ENCODE data around the gene MASP1.

Gene MASP1, protein sequence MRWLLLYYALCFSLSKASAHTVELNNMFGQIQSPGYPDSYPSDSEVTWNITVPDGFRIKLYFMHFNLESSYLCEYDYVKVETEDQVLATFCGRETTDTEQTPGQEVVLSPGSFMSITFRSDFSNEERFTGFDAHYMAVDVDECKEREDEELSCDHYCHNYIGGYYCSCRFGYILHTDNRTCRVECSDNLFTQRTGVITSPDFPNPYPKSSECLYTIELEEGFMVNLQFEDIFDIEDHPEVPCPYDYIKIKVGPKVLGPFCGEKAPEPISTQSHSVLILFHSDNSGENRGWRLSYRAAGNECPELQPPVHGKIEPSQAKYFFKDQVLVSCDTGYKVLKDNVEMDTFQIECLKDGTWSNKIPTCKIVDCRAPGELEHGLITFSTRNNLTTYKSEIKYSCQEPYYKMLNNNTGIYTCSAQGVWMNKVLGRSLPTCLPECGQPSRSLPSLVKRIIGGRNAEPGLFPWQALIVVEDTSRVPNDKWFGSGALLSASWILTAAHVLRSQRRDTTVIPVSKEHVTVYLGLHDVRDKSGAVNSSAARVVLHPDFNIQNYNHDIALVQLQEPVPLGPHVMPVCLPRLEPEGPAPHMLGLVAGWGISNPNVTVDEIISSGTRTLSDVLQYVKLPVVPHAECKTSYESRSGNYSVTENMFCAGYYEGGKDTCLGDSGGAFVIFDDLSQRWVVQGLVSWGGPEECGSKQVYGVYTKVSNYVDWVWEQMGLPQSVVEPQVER

DNA sequence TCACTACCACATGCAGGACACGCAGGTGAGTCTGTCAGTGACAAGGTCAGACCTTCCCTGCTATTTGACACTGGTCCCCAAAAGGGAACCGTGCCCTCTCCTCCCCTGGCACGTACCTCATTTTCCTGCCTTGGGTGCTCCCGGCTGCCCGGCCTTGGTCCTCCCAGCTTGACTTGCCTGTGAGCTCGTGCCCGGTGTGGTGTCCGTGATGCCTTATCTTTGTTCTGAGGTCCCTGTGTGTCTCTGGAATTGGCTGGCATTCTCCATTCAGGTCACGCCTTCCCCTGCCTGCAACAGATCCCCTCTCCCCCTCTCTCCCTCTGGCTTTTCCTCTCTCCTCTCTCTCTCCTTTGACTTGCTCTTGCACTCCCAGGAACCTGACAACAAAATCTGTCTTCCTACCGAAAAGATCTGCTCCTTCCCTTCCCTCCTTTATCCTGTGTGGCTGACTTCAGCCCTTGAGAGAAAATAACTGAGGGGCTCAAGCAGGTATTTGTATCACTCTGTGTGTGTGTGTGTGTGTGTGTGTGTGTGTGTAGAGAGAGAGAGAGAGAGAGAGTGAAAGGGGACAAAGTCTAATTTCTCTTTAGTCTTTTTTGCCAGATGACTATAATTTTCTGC lies at the start of gene MASP1:
Gene MASP1 (minus strand): TSS at position 226 of the 621 bp plus-strand sequence. CDS start 105 bp downstream, at position 121.
- Mint-ChIP-seq H3K27ac (no peak within 1 kb of the TSS), H3K27me3 (ENCODE audit: low read depth) (peaks cover 50% of the 10 kb centered on the region), H3K36me3 (ENCODE audit: low read depth) (no peaks in the 10 kb centered on the region), H3K4me1 (ENCODE audit: low read depth) (no peaks in the 10 kb centered on the region), H3K9me3 (no peaks in the 10 kb centered on the region), H3K4me3 (no peak within 1 kb of the TSS)
- DNase-seq (ENCODE audit: low spot score) = no peak

DNA sequence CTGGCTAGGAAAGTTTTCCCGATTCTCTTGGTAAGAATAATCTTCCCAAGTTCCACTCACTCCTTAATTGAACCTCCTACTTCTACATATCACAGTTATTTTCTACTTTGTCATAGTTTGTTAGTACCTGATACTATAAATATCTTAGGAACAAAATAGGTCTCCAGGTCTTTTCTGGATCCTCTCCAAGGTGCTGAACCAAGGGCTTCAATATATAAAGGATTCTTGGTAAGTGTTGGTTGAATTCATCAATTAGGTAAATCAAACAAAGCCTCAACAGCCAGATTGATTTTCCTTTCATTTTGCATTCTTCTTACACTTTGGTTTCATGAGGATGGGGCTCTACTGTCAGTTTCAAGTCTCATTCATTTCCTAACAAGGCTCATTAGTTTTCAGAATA lies 49.0 kb upstream of the MASP1 start:
- H3K36me3 Mint-ChIP-seq (ENCODE audit: low read depth) = no peaks in the 10 kb centered on the region
- no peak overlapping the region for H3K4me3 Mint-ChIP-seq
- H3K9me3 Mint-ChIP-seq = no peaks in the 10 kb centered on the region
- H3K27me3 Mint-ChIP-seq (ENCODE audit: low read depth) = peaks cover 24% of the 10 kb centered on the region
- DNase-seq (ENCODE audit: low spot score) = no peak
- no peaks in the 10 kb centered on the region for H3K4me1 Mint-ChIP-seq (ENCODE audit: low read depth)
- no peak overlapping the region for H3K27ac Mint-ChIP-seq

DNA sequence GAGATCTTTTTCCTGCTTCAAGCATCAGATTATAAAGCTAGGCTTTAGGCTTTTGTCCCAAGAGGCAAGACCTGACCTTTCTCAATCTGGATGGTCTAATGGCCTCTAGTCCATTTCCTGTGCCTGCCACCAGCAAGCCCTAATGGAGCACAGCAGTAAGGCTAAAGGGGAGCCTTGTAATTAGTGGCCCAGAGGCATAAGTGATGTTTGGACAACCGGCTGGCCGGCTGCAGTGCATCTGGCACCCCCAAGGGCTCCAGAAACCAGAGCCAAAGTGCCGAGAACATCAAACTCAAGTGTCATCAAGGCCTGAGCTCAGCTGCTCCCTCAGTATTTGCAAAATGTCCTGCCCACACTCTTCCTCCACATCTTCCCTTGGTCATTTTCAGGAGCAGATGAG lies 44.8 kb upstream of the MASP1 start:
- no peaks in the 10 kb centered on the region for H3K36me3 Mint-ChIP-seq (ENCODE audit: low read depth)
- DNase-seq (ENCODE audit: low spot score) = no peak
- H3K9me3 Mint-ChIP-seq = no peaks in the 10 kb centered on the region
- H3K27me3 Mint-ChIP-seq (ENCODE audit: low read depth) = peaks cover 11% of the 10 kb centered on the region
- no peaks in the 10 kb centered on the region for H3K4me1 Mint-ChIP-seq (ENCODE audit: low read depth)
- H3K4me3 Mint-ChIP-seq = no peak overlapping the region
- no peak overlapping the region for H3K27ac Mint-ChIP-seq

DNA sequence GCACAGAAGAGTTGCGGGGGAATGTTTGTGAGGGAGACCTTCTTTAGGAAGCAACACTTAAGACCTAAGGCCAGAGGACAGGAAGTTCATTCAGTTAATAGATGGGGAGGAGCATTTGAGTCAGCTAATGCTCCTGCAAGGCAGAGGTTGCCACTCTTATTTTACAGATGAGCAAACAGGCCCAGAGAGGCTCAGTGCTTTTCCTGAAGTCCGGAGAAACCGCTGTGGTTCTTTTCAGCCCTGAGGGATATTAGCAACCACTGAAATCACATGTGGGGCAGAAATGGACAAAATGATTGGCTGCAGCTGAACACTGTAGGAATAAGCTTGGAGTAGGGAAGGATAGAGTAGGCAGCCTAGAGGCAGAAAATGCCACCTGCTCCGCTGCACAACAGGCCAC lies 43.4 kb upstream of the MASP1 start:
- no peak for DNase-seq (ENCODE audit: low spot score)
- peaks cover 9% of the 10 kb centered on the region for H3K27me3 Mint-ChIP-seq (ENCODE audit: low read depth)
- H3K36me3 Mint-ChIP-seq (ENCODE audit: low read depth) = no peaks in the 10 kb centered on the region
- H3K4me3 Mint-ChIP-seq = no peak overlapping the region
- H3K27ac Mint-ChIP-seq = no peak overlapping the region
- no peaks in the 10 kb centered on the region for H3K9me3 Mint-ChIP-seq
- no peaks in the 10 kb centered on the region for H3K4me1 Mint-ChIP-seq (ENCODE audit: low read depth)

DNA sequence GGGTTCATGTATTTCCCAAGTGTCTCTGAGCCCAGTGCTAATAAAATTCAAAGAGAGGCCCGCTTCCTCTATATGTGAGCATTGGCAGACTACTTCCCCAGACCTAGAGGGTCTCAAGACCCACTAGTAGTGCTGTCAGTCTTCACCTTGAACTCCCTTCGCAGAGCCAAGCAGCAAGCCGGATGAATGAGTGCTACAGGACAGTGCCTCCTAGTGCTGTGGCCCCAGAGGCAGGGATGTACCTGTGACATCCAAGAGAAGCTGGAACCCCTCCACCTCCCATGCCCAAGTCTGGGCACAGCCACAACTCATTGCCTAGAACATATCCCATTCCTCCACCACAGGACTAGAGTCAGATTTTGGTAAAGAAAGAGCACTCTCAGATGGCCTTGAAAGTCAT lies 37.2 kb upstream of the MASP1 start:
- Mint-ChIP-seq H3K4me3 (no peak overlapping the region), H3K27me3 (ENCODE audit: low read depth) (peaks cover 16% of the 10 kb centered on the region), H3K4me1 (ENCODE audit: low read depth) (no peaks in the 10 kb centered on the region), H3K9me3 (no peaks in the 10 kb centered on the region), H3K36me3 (ENCODE audit: low read depth) (no peaks in the 10 kb centered on the region), H3K27ac (no peak overlapping the region)
- DNase-seq (ENCODE audit: low spot score) = no peak

DNA sequence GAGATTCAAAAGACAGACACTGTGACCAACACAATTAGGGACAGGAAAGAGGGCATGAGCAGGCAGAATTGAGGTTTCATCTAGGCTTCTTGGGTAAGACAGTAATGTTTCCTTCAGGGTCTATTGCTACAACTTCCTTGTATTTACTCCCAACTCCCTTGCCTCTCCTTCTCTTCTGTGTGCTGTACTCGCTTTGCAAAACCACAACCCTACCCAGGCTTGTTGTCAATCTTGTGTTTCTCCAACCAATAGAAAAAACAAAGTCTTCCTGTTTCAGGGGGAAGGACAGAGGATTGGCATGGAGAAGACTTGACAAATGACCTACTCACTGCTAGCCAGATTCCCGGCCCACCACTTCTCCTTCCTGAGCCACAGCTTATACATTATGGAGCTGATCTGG lies 36.3 kb upstream of the MASP1 start:
- H3K27ac Mint-ChIP-seq = no peak overlapping the region
- no peak overlapping the region for H3K4me3 Mint-ChIP-seq
- no peaks in the 10 kb centered on the region for H3K4me1 Mint-ChIP-seq (ENCODE audit: low read depth)
- H3K36me3 Mint-ChIP-seq (ENCODE audit: low read depth) = no peaks in the 10 kb centered on the region
- H3K9me3 Mint-ChIP-seq = no peaks in the 10 kb centered on the region
- DNase-seq (ENCODE audit: low spot score) = no peak
- peaks cover 19% of the 10 kb centered on the region for H3K27me3 Mint-ChIP-seq (ENCODE audit: low read depth)

DNA sequence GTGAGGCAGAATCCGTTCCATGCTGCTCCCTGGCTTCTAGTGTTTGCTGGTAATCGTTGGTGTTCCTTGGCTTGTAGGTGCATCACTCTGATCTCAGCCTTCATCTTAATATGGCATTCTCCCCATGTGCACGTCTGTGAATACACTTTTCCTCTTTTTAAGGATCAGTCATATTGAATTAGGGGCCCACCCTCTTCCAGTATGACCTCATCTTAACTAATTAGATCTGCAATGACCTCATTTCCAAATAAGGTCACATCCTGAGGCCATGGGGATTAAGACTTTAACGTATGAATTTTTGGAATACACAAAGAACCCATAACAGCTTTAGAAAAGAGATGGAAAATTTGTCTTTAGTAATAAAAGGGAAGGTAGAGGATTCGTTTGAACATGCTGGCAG lies 34.1 kb upstream of the MASP1 start:
- no peak for DNase-seq (ENCODE audit: low spot score)
- Mint-ChIP-seq H3K4me3 (no peak overlapping the region), H3K27me3 (ENCODE audit: low read depth) (peaks cover 15% of the 10 kb centered on the region), H3K4me1 (ENCODE audit: low read depth) (peaks cover 3% of the 10 kb centered on the region), H3K9me3 (no peaks in the 10 kb centered on the region), H3K36me3 (ENCODE audit: low read depth) (no peaks in the 10 kb centered on the region), H3K27ac (no peak overlapping the region)

DNA sequence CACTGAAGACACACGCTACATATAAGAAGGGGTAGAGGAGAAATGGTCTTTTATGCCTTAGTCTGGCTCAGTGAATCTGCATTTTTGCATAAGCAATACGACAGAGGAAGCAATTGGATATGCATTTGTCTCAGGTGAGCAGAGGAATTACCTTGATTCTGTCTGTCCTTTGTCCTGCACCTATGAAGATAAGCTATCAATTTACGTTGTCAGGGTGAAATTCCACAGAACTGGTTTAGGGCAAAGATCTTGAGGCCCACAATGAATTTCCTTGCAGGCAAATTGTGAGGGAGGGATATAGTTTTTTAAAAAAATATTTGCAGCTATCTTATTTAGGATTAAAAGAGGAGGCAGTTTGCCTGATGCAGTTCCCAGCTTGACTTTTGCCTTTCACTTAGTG lies 31.6 kb upstream of the MASP1 start:
- DNase-seq (ENCODE audit: low spot score) = no peak
- Mint-ChIP-seq H3K9me3 (no peaks in the 10 kb centered on the region), H3K4me3 (no peak overlapping the region), H3K27ac (no peak overlapping the region), H3K4me1 (ENCODE audit: low read depth) (peaks cover 11% of the 10 kb centered on the region), H3K36me3 (ENCODE audit: low read depth) (no peaks in the 10 kb centered on the region), H3K27me3 (ENCODE audit: low read depth) (peaks cover 19% of the 10 kb centered on the region)

DNA sequence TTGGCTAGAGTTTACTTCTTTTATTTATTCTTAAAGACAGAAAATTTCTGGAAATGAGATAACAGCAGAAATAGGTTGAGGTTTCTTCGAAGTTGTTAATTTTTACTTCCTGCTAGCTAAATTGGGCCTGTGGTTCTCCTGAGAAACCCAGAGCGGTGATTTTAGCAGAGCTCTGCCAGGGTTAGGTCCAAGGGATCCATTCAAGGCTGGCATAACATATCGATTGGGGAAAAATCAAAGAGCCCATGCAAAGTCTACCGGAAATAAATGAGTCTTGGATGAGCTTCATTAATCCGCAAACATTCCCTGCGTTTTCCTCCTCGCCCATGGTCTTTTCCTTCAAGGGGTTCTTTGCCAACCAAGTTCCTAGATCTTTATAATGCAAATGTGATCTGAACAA lies 30.8 kb upstream of the MASP1 start:
- no peak for DNase-seq (ENCODE audit: low spot score)
- no peaks in the 10 kb centered on the region for H3K9me3 Mint-ChIP-seq
- peaks cover 20% of the 10 kb centered on the region for H3K27me3 Mint-ChIP-seq (ENCODE audit: low read depth)
- H3K4me1 Mint-ChIP-seq (ENCODE audit: low read depth) = peaks cover 11% of the 10 kb centered on the region
- no peak overlapping the region for H3K4me3 Mint-ChIP-seq
- H3K27ac Mint-ChIP-seq = no peak overlapping the region
- H3K36me3 Mint-ChIP-seq (ENCODE audit: low read depth) = no peaks in the 10 kb centered on the region

DNA sequence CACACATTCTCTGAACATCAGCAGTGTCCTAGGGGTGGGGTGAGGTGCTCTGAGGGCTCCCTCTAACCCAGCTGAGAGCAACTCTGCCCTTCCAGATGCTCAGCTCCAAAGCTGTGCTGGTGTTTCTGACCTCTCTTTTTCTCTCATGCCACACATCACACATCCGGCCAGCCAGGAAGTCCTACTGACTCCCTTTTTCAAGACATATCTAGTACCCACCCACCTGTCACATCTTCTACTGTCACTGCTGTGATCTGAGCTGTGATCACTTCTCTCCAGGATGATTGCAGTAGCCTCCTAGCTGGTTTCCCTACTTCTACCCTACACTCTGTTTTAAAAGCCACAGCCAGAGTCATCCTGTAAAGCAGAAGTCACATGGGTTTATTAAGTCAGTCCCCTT lies 30.2 kb upstream of the MASP1 start:
- Mint-ChIP-seq H3K27me3 (ENCODE audit: low read depth) (peaks cover 25% of the 10 kb centered on the region), H3K27ac (no peak overlapping the region), H3K9me3 (no peaks in the 10 kb centered on the region), H3K4me1 (ENCODE audit: low read depth) (peaks cover 11% of the 10 kb centered on the region), H3K36me3 (ENCODE audit: low read depth) (no peaks in the 10 kb centered on the region), H3K4me3 (no peak overlapping the region)
- DNase-seq (ENCODE audit: low spot score) = no peak

DNA sequence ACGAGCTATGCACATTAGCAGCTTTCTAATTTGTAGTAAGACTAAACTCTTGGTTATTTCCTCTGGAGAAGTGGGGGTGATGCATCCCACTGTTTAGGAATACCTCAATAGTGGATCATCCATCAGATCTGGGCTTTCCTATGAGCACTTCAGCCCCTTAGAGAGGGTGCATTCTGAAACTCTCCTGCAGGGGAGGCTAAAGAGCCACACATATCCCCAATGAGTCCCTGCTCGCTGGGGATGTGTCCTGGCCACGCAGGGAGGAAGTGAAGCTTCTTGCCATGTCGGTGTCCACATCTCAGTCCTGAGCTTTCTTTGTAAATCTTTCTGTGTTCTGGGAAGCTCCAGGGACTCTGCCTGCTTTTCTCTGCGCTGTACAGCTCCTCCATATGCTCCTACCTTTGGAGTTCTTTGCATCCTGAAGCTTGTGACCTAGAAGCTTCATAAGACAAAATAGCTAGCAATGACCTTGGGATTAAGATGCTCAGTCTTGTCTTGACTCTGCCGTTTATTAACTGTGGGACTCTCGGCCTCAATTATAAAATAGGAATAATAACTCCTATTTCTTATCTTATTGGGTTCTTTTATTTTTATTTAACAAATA lies 28.3 kb upstream of the MASP1 start:
- Mint-ChIP-seq H3K4me3 (no peak overlapping the region), H3K4me1 (ENCODE audit: low read depth) (peaks cover 11% of the 10 kb centered on the region), H3K27ac (no peak overlapping the region), H3K9me3 (no peaks in the 10 kb centered on the region), H3K36me3 (ENCODE audit: low read depth) (no peaks in the 10 kb centered on the region), H3K27me3 (ENCODE audit: low read depth) (peaks cover 37% of the 10 kb centered on the region)
- DNase-seq (ENCODE audit: low spot score) = peak; percentile 50

DNA sequence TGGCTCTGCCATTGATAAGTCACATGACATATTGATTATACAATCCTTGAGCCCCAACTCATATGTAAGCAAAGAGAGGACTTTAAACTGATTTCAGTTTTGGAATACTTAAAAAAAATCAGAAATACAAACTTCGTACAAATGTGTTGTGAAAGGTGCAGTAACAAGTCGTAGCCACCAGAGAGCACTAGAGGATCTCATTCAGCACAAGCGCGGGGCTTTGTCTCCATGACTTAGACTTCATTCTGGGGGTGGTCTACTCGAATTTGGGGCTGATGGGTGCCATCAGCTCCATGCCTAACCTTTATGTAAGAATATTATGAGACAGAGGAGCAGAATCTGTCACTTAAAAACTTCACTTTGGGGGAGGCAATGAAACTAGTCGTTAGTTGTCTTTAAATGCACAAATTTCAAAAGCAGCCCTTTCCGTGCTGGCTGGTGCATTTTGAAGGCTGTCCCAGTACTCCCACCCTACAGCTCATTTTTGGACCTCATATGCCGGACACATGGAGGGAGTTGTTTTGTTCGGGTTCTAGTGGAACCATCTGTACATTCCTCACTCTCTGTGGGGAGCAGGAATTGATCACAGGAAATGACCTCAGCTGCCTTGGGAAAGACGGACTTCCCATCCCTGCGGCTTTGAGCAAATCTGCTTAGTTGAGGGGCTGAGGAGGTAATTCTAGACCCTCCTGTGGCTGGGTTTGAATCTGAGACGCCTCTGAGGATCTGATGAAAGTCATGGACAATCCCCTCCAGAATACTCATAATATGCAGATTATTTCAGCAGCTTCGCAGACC lies 27.5 kb upstream of the MASP1 start:
- no peak overlapping the region for H3K27ac Mint-ChIP-seq
- H3K4me3 Mint-ChIP-seq = no peak overlapping the region

DNA sequence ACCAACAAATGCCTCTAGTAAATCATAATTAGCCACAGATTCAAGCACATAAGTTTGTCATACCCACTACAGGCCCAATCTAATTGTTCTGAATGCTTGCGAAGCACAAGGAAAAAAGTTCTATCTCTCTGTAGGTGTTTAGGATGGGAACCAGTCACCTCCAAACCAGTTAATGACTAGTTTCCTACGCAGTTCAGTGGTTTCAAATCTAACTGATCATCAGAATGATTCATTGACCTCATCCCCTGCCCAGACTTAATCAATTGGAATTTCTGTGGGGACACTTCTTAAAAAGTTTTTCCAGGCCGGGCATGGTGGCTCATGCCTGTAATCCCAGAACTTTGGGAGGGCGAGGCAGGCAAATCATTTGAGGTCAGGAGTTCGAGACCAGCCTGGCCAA lies 24.3 kb upstream of the MASP1 start:
- Mint-ChIP-seq H3K9me3 (no peaks in the 10 kb centered on the region), H3K4me3 (no peak overlapping the region), H3K4me1 (ENCODE audit: low read depth) (peaks cover 8% of the 10 kb centered on the region), H3K27ac (no peak overlapping the region), H3K36me3 (ENCODE audit: low read depth) (no peaks in the 10 kb centered on the region), H3K27me3 (ENCODE audit: low read depth) (peaks cover 48% of the 10 kb centered on the region)
- DNase-seq (ENCODE audit: low spot score) = no peak

More for the DNA sequence above, 27.5 kb upstream of the MASP1 start:
- Mint-ChIP-seq H3K9me3 (no peaks in the 10 kb centered on the region), H3K36me3 (ENCODE audit: low read depth) (no peaks in the 10 kb centered on the region), H3K4me1 (ENCODE audit: low read depth) (peaks cover 11% of the 10 kb centered on the region), H3K27me3 (ENCODE audit: low read depth) (peaks cover 39% of the 10 kb centered on the region)
- DNase-seq (ENCODE audit: low spot score) = peak; percentile 13
